IPS-20b (cell line): ENCODE results near the gene SLC7A14.

Experiments
- H3K27ac ChIP-seq: one replicate; pipeline ENCODE4 v1.5.1; 2013; ENCODE audit warnings: low read length
- H3K27me3 ChIP-seq: 2 replicates; pipeline ENCODE4 v1.6.1; 2013; ENCODE audit warnings: mild to moderate bottlenecking, low read length, inconsistent platforms; ENCODE audit not compliant: insufficient read depth
- H3K36me3 ChIP-seq: 2 replicates; pipeline ENCODE4 v1.6.1; 2013; ENCODE audit warnings: low read depth, mild to moderate bottlenecking, inconsistent platforms, low read length, moderate library complexity; ENCODE audit not compliant: insufficient read depth
- H3K4me1 ChIP-seq: 2 replicates; pipeline ENCODE4 v1.6.1; 2013; ENCODE audit warnings: mild to moderate bottlenecking, control low read depth, inconsistent platforms, low read length, moderate library complexity; ENCODE audit not compliant: insufficient read depth
- H3K4me3 ChIP-seq: 2 replicates; pipeline ENCODE4 v1.5.1; 2013; ENCODE audit warnings: mild to moderate bottlenecking, low read length, inconsistent platforms
- H3K9ac ChIP-seq: 2 replicates; pipeline ENCODE4 v1.6.1; 2013; ENCODE audit warnings: low read depth, mild to moderate bottlenecking, inconsistent platforms, low read length, moderate library complexity
- H3K9me3 ChIP-seq: 2 replicates; pipeline ENCODE4 v1.6.1; 2013; ENCODE audit warnings: mild to moderate bottlenecking, low read depth, low read length, inconsistent platforms; ENCODE audit not compliant: insufficient read depth

Gene SLC7A14

GRCh38 chr3:170458285-170458684 lies 127.6 kb downstream of the SLC7A14 start:
- Histone ChIP-seq H3K27ac (no peak overlapping the region), H3K4me1 (no peaks in the 10 kb centered on the region), H3K4me3 (no peak overlapping the region), H3K9me3 (no peaks in the 10 kb centered on the region), H3K27me3 (no peaks in the 10 kb centered on the region), H3K36me3 (no peaks in the 10 kb centered on the region), H3K9ac (no peak overlapping the region)

DNA sequence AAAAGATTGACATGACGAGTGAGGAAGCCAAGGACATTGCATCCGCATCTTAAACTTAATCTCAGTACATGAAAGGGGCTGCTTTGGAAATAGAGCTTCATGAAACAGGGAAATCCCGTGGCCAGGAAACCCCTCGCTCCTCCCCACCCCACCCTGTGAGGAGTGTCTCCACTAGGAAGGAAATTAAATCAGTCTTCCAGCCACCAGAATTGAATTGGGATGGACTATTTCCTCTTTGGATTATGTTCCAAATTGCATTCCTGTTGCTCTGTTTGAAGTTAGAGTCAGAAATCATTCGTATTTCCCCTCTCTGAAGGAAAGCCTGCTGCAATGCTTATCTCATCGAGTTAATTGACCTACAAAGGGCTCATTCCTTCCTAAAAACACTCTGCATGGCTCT lies 131.4 kb downstream of the SLC7A14 start:
- no peak overlapping the region for H3K4me3 ChIP-seq
- no peaks in the 10 kb centered on the region for H3K27me3 ChIP-seq
- H3K9ac ChIP-seq, result no peak overlapping the region
- no peaks in the 10 kb centered on the region for H3K36me3 ChIP-seq
- H3K4me1 ChIP-seq, result no peaks in the 10 kb centered on the region; the same call in 1 of the 2 replicates
- H3K9me3 ChIP-seq, result no peaks in the 10 kb centered on the region
- H3K27ac ChIP-seq, result no peak overlapping the region

DNA sequence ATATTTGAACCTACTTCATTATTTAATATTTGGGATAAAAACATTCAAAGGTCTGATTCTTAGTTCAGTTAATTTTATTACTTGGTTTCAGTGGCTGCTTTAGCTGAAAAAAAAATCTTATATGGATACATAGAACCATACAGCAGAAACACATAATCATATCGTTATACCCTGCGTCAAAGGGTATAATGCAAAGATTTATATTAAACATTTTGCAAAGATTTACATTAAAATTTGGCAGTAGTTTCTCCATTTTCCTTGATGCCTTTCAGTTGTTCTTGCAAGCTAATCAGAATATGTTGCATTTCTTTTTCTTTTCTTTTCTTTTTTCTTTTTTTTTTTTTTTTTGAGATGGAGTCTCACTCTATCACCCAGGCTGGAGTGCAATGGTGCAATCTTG lies 135.8 kb downstream of the SLC7A14 start:
- no peak overlapping the region for H3K9ac ChIP-seq
- no peak overlapping the region for H3K4me3 ChIP-seq

DNA sequence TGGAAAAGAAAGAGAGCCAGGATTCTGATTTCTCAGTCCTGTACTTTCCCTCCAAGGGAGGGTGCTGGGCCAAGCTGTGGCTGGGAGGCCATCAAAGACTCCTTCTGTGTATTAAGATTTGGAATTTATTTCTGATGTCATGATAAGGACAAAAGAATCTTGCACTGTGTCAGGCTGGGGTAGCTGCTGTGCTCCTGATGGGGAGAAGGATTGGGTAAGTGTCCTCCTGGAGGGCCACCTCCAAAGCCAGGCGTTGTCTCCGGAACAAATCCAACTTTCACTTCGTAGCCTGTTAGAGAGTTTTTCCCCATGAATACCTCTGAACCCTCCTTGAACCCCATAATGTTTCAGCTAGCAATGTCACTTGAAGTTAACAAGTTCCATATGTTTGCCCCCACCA lies 137.3 kb downstream of the SLC7A14 start:
- no peak overlapping the region for H3K9ac ChIP-seq
- H3K36me3 ChIP-seq, result no peaks in the 10 kb centered on the region
- no peaks in the 10 kb centered on the region; the same call in 1 of the 2 replicates for H3K4me1 ChIP-seq
- H3K9me3 ChIP-seq, result no peaks in the 10 kb centered on the region
- H3K27me3 ChIP-seq, result no peaks in the 10 kb centered on the region
- H3K4me3 ChIP-seq, result no peak overlapping the region
- no peak overlapping the region for H3K27ac ChIP-seq

More for the DNA sequence above, 135.8 kb downstream of the SLC7A14 start:
- no peaks in the 10 kb centered on the region; the same call in 1 of the 2 replicates for H3K4me1 ChIP-seq
- no peaks in the 10 kb centered on the region for H3K36me3 ChIP-seq
- no peaks in the 10 kb centered on the region for H3K27me3 ChIP-seq
- no peaks in the 10 kb centered on the region for H3K9me3 ChIP-seq
- H3K27ac ChIP-seq, result no peak overlapping the region

- no peak overlapping the region for H3K27ac ChIP-seq
- no peak overlapping the region for H3K9ac ChIP-seq
- no peaks in the 10 kb centered on the region for H3K36me3 ChIP-seq
- no peak overlapping the region for H3K4me3 ChIP-seq
- H3K27me3 ChIP-seq, result no peaks in the 10 kb centered on the region
- H3K4me1 ChIP-seq, result no peaks in the 10 kb centered on the region
- H3K9me3 ChIP-seq, result no peaks in the 10 kb centered on the region
These were observed 142.4 kb downstream of the SLC7A14 start for GRCh38 chr3:170443457-170443856.

- H3K9me3 ChIP-seq, result no peaks in the 10 kb centered on the region
- H3K9ac ChIP-seq, result no peak overlapping the region
- H3K36me3 ChIP-seq, result no peaks in the 10 kb centered on the region
- H3K27me3 ChIP-seq, result no peaks in the 10 kb centered on the region
- H3K27ac ChIP-seq, result no peak overlapping the region
- no peak overlapping the region for H3K4me3 ChIP-seq
- no peaks in the 10 kb centered on the region for H3K4me1 ChIP-seq
These were observed 142.9 kb downstream of the SLC7A14 start for GRCh38 chr3:170442947-170443346.

- H3K36me3 ChIP-seq, result no peaks in the 10 kb centered on the region
- no peaks in the 10 kb centered on the region for H3K27me3 ChIP-seq
- H3K27ac ChIP-seq, result no peak overlapping the region
- no peak overlapping the region for H3K4me3 ChIP-seq
- no peaks in the 10 kb centered on the region for H3K9me3 ChIP-seq
- no peaks in the 10 kb centered on the region for H3K4me1 ChIP-seq
- no peak overlapping the region for H3K9ac ChIP-seq
These were observed 144.5 kb downstream of the SLC7A14 start for GRCh38 chr3:170441412-170441811.

DNA sequence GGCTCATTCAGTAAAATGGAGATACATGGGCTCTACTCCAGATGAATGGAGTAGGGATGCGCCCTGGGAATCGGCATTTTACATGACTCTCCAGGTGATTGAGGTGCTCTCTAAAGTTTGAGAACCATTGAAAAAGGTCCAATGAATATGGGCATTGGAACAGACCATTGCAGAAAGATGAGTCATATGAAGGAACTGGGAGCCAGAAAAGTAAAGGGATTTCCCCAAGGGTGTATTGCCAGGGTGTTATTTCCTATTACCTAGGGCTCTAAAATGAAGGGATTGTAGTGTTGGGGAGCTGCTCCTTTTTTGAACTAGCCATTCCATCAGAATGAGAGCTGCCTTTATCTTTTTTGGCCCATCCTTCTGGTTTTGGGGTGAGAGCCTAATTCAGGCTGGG lies 145.5 kb downstream of the SLC7A14 start:
- H3K9ac ChIP-seq, result no peak overlapping the region
- no peak overlapping the region for H3K4me3 ChIP-seq

DNA sequence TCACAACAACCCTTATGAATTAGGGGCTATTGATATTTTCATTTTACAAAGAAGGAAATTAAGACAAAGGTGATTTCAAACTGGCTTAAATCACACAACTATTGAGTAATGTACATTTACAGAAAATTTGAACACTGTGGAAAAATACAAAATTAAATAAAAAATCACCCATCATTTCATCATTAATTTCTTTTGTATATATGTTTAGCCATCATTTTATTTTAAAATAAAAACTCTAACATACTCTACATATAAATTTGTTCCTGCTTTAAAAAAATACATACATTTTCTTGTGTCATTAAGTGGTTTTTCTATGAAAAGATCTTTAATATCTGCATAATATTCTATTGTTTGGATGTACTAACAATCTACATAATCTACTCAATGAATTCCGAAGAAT lies 147.0 kb downstream of the SLC7A14 start:
- H3K4me3 ChIP-seq, result no peak overlapping the region
- H3K9me3 ChIP-seq, result no peaks in the 10 kb centered on the region
- H3K36me3 ChIP-seq, result no peaks in the 10 kb centered on the region
- no peak overlapping the region for H3K27ac ChIP-seq
- H3K27me3 ChIP-seq, result no peaks in the 10 kb centered on the region
- H3K4me1 ChIP-seq, result no peaks in the 10 kb centered on the region
- H3K9ac ChIP-seq, result no peak overlapping the region

More for the DNA sequence above, 145.5 kb downstream of the SLC7A14 start:
- Histone ChIP-seq H3K9me3 (no peaks in the 10 kb centered on the region), H3K27me3 (no peaks in the 10 kb centered on the region), H3K27ac (no peak overlapping the region), H3K36me3 (no peaks in the 10 kb centered on the region), H3K4me1 (no peaks in the 10 kb centered on the region)

DNA sequence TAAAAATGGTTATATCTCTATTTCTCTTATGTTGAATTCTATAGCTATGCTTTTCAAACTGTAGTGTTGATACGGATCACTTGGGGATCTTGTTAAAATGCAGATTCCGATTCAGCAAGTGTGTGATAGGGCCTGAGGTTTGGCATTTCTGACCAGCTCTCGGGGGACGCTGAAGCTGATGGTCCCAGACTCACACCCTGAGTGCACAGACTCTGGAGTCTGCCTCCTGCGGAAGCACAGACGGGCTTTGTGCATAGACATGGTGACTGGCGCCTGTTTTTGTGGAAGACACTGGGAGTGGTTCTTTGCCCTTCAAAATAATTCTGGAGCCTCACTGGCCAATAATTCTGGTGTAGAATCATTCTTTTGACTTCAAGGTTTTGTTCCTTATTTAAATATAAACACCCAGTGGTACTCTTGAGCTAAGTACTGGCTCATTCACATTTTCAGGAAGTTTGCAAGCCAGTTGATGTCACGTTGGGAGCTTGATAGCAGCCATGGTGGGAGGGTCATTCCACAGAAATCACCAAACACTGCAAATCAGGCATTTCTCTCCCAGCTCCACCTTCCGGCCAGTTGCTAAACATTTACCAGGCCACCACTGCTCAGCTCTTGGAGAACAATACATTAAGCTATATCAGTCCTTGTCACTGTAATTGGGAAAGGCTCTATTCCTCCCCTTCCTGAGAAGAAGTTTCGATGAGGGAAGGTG lies 148.0 kb downstream of the SLC7A14 start:
- Histone ChIP-seq H3K4me1 (no peaks in the 10 kb centered on the region), H3K27me3 (no peaks in the 10 kb centered on the region), H3K27ac (no peak overlapping the region)

DNA sequence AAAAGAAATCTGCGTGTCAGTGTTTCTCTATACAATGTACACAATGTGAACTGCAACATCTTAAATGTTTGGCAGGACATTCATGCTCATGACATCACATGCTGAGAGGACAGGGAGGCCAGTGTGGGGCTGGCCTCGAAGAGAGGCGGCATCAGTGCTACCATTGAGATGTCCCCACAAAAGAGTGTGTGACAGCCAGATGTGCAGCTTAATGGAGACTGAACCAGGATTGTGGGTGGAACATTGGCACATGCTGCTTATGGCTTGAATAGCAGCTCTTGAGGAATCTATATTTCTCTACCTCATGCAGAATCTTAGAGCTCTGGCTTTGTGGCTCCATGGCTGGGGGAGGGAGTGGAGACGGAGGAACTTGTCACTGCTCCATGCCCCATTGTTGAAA lies 148.7 kb downstream of the SLC7A14 start:
- no peak overlapping the region for H3K4me3 ChIP-seq
- H3K27ac ChIP-seq, result no peak overlapping the region
- no peaks in the 10 kb centered on the region for H3K36me3 ChIP-seq
- H3K4me1 ChIP-seq, result no peaks in the 10 kb centered on the region
- H3K9me3 ChIP-seq, result no peaks in the 10 kb centered on the region
- no peak overlapping the region for H3K9ac ChIP-seq
- no peaks in the 10 kb centered on the region for H3K27me3 ChIP-seq

More for the DNA sequence above, 148.0 kb downstream of the SLC7A14 start:
- H3K36me3 ChIP-seq, result no peaks in the 10 kb centered on the region
- no peak overlapping the region for H3K9ac ChIP-seq
- no peak overlapping the region for H3K4me3 ChIP-seq
- H3K9me3 ChIP-seq, result no peaks in the 10 kb centered on the region

DNA sequence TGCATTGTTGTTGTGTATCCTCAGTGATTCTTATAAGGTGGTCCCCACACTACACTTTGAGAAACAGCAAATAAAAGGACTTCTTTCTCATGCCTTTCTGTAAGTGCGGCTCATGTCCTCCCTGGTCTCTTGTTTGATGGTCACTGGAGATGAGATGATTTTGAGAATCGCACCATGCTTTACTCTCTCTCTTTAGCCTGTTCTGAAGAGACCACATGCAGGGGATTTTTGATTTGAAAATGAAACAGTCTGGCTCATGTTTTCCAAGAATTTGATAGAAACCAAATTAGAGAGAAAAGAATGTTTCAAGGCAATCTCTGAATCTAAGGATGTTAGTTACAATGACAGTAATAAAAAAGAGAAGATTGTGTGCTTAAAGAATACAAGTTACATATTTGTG lies 149.2 kb downstream of the SLC7A14 start:
- Histone ChIP-seq H3K9ac (no peak overlapping the region), H3K4me1 (no peaks in the 10 kb centered on the region), H3K27ac (no peak overlapping the region), H3K4me3 (no peak overlapping the region), H3K9me3 (no peaks in the 10 kb centered on the region), H3K36me3 (no peaks in the 10 kb centered on the region), H3K27me3 (no peaks in the 10 kb centered on the region)
